ENCODE results near the gene STX1A. TPM values are rescaled to one million over a fixed set of nuclear protein-coding genes. Genes with fewer than 3 reads are reported as not detected.
"Not testable (repeated sequence)": the region's sequence is repeated elsewhere in the genome, so short reads cannot be mapped to it uniquely, and the experiment has no call there.

Gene STX1A
- total RNA-seq, 1 donor: 27.9 TPM

DNA sequence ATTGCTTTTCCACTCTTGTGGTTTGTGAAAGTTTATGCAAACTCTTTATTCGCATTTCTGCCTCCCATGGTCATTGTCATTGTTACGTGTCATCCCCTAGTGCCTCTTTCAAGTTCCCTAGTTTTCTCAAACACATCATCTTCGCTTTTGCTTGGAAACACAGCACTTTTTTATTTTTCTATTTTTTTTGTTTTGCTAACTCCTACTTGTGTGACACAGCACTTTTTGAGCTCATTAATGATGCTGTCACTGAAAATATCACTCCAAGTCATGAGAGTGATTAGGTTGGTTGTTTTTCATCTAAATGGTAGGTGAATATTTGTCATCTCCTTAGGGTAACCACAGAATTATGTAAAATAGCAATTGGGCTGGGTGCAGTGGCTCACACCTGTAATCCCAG lies 8.5 kb upstream of the STX1A start:
- no peak for DNase-seq (ENCODE audit: low read depth)
- TF ChIP-seq, protein P1, sequence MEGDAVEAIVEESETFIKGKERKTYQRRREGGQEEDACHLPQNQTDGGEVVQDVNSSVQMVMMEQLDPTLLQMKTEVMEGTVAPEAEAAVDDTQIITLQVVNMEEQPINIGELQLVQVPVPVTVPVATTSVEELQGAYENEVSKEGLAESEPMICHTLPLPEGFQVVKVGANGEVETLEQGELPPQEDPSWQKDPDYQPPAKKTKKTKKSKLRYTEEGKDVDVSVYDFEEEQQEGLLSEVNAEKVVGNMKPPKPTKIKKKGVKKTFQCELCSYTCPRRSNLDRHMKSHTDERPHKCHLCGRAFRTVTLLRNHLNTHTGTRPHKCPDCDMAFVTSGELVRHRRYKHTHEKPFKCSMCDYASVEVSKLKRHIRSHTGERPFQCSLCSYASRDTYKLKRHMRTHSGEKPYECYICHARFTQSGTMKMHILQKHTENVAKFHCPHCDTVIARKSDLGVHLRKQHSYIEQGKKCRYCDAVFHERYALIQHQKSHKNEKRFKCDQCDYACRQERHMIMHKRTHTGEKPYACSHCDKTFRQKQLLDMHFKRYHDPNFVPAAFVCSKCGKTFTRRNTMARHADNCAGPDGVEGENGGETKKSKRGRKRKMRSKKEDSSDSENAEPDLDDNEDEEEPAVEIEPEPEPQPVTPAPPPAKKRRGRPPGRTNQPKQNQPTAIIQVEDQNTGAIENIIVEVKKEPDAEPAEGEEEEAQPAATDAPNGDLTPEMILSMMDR (IDR thresholded peaks at IDR 0.05; ENCODE audit: insufficient read depth, low read length): no peak
- H3K4me3 ChIP-seq (ENCODE audit: low read depth, low read length): no peak overlapping the region

DNA sequence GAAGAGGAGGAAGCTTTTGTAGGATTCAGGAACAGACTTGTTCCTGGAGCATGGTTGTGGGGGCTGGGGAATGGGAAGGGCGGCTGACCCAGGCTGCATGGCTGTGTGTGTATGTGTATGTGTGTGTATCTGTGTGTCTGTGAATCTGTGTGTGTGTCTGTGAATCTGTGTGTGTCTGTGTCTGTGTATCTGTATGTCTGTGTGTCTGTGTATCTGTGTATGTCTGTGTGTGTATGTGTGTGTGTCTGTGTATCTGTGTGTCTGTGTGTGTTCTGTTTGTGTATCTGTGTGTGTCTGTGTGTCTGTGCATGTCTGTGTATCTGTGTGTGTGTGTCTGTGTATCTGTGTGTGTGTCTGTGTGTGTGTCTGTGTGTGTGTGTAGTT lies 6.6 kb upstream of the STX1A start:
- DNase-seq (ENCODE audit: low read depth): no peak
- TF ChIP-seq, protein P1 (IDR thresholded peaks at IDR 0.05; ENCODE audit: insufficient read depth, low read length): no peak
- no peak overlapping the region for H3K4me3 ChIP-seq (ENCODE audit: low read depth, low read length)

DNA sequence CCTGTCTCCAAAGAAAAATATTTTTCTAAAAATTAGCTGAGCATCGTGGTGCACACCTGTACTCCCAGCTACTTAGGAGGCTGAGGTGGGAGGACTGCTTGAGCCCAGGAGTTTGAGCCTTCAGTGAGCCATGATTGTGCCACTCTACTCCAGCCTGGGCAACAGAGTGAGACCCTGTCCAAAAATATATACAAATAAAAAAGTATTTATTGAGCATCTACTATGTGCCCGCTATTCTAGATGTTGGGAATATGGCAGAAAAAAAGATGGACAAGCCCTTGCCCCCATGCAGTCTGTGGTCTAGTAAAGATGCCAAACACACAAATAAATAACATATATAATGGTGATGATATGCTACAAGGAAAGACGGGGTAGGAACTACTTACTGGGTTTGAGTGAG lies 4.3 kb upstream of the STX1A start:
- no peak overlapping the region for H3K4me3 ChIP-seq (ENCODE audit: low read depth, low read length)
- TF ChIP-seq, protein P1 (IDR thresholded peaks at IDR 0.05; ENCODE audit: insufficient read depth, low read length): no peak
- DNase-seq (ENCODE audit: low read depth): no peak

DNA sequence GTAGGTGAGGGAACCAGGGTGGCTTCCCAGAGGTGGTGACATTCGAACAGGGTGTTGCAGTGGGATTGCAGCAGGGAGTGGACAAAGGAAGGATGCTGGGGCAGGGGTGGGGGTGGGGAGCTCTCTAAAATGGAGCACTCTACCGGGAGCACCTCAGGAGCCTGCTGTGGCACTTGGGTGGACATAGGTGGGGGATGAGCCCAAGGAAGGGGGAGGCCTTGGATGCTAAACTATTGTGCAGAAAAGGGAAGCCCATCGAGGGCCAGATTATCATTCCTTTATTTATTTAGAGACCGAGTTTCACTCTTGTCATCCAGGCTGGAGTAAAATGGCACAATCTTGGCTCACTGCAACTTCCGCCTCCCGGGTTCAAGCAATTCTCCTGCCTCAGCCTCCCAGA lies 3.3 kb upstream of the STX1A start:
- TF ChIP-seq, protein P1 (IDR thresholded peaks at IDR 0.05; ENCODE audit: insufficient read depth, low read length): no peak
- no peak for DNase-seq (ENCODE audit: low read depth)
- H3K4me3 ChIP-seq (ENCODE audit: low read depth, low read length): no peak overlapping the region

DNA sequence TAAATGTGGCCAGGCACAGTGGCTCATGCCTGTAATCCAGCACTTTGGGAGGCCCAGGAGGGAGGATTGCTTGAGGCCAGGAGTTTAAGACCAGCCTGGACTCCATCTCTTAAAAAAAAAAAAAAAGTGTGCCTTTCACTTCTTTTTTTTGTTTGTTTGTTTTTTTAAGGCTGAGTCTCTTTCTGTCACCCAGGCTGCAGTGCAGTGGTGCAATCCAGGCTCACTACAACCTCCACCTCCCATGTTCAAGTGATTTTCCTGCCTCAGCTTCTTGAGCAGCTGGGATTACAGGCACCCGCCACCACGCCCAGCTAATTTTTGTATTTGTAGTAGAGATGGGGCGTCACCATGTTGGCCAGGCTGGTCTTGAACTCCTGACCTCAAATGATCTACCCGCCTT lies 2.7 kb upstream of the STX1A start:
- not testable (repeated sequence) for H3K4me3 ChIP-seq (ENCODE audit: low read depth, low read length); DNase-seq (ENCODE audit: low read depth)

DNA sequence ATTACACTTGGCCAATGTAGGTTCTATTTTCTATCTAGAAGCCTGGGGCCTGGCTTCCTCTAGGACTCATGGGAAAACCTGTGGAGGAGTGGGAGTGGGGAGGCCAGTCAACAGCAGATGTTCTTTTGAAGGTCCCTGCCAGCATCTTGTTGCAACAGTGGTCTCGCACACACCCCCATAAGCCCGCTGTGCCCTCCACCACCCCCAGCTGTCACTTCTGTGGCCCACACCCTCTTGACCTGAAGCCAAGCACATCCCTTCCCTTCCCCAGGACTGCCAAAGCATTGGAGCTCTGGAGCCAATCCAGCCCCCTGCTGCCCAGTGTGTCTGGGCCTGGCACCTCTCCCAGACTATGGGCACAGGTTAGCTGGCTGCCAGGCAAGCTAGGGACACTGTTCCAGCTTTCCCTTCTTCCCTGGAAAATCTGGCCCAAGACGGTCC lies 1.9 kb upstream of the STX1A start:
- TF ChIP-seq, protein P1 (IDR thresholded peaks at IDR 0.05; ENCODE audit: insufficient read depth, low read length): no peak
- no peak overlapping the region for H3K4me3 ChIP-seq (ENCODE audit: low read depth, low read length)
- DNase-seq (ENCODE audit: low read depth): no peak

DNA sequence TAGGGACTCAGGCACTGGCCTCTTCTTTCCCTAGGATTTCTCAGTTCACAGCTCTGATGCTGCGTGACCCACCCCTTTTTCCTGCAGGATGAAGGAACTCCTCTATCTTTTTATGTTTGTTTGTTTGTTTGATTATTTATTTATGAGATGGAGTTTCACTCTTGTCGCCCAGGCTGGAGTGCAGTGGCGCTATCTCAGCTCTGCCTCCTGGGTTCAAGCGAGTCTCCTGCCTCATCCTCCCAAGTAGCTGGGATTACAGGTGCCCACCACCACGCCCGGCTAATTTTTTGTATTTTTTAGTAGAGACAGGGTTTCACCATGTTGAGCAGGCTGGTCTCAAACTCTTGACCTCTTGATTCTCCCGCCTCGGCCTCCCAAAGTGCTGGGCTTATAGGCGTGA lies 974 bp upstream of the STX1A start:
- not testable (repeated sequence) for DNase-seq (ENCODE audit: low read depth); H3K4me3 ChIP-seq (ENCODE audit: low read depth, low read length)

DNA sequence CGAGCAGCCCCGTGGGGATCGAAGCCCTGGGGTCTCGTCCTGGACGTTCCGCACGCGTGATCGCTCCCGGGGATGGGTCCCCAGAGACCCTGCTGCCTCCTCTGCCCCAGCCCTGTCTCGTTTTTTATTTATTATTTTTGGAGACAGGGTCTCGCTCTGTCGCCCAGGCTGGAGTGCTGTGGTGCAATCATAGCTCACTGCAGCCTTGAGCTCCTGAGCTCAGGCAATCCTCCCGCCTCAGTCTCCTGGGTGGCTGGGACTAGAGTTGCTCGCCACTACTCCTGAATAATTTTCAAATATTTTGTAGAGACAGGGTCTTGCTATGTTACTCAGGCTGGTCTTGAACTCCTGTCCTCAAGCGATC lies 319 bp upstream of the STX1A start:
- DNase-seq (ENCODE audit: low read depth): no peak
- peak overlapping the region; percentile 64 for H3K4me3 ChIP-seq (ENCODE audit: low read depth, low read length)
- TF ChIP-seq, protein P1 (IDR thresholded peaks at IDR 0.05; ENCODE audit: insufficient read depth, low read length): no peak

Data from fibroblast of the aortic adventitia (primary cell).